ENCODE results near the gene BBS9.
"Not testable (repeated sequence)": the region's sequence is repeated elsewhere in the genome, so short reads cannot be mapped to it uniquely, and the experiment has no call there.

BBS9 gene

GRCh38 chr7:33128990-33129805 lies at the start of gene BBS9:
Gene BBS9, plus strand, starts transcription at chr7:33129564. Its CDS starts 16,689 bp downstream, at chr7:33146253.
- Histone ChIP-seq H3K4me3 (ENCODE audit: low read depth, low read length) (peak within 1 kb of the TSS; percentile 91), H3K27me3 (ENCODE audit: control insufficient read depth, insufficient read depth, low read length) (no peaks in the 10 kb centered on the region), H3K4me1 (ENCODE audit: control insufficient read depth, insufficient read depth, low read length) (no peaks in the 10 kb centered on the region), H3K9me3 (ENCODE audit: control insufficient read depth, insufficient read depth, low read length) (no peaks in the 10 kb centered on the region), H3K36me3 (ENCODE audit: control insufficient read depth, insufficient read depth, low read length) (no peaks in the 10 kb centered on the region), H3K9ac (ENCODE audit: low read depth, low read length) (peak within 1 kb of the TSS; percentile 77)

DNA sequence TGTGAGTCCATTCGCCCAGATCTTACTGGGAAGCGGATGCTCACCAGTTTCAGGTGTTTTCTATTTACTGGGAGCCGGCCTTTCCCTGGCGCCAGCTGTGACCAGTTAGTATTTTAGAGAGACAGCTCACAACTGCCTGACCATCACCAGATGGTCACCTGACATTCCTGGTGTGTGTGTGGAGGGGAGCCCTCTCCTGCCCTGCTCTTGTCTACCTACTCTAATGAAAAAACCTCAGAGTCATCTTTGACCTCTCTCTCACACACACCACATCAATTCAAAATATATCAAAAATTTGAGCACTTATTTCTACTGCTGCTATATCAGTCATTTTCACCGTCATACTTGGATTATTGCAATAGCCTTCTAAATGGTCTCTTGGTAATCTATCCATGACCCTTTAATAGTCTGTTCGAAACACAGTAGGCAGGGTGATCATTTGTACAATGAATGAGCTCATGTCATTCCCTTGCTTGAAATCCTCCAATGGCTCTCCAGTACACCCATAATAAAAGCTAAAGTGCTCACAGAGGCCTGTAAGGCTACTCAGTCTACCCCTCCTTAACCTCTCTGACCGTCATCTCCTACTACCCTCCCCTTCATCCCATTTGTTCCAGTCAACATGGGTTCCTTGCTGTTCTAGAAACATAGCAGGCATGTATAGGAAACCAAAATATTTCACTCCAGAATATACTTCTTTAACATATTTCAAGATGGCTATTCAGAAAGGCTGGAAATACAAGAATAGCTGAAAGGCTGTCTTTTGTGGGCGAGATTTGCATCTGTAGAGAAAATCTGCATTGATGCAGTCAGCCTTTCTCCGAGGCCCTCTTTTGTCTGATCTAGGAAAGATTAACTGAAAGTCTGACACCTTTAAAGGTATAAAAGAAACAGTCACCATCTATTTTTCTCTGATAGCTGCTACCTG lies 49.3 kb upstream of the BBS9 start:
- no peak overlapping the region for H3K4me3 ChIP-seq (ENCODE audit: low read depth, low read length)
- no peaks in the 10 kb centered on the region for H3K36me3 ChIP-seq (ENCODE audit: control insufficient read depth, insufficient read depth, low read length)
- H3K4me1 ChIP-seq (ENCODE audit: control insufficient read depth, insufficient read depth, low read length), result peaks cover 23% of the 10 kb centered on the region

GRCh38 chr7:33087356-33087755 lies 42.0 kb upstream of the BBS9 start:
- Histone ChIP-seq H3K36me3 (ENCODE audit: control insufficient read depth, insufficient read depth, low read length) (no peaks in the 10 kb centered on the region), H3K4me1 (ENCODE audit: control insufficient read depth, insufficient read depth, low read length) (no peaks in the 10 kb centered on the region), H3K9ac (ENCODE audit: low read depth, low read length) (no peak overlapping the region), H3K27me3 (ENCODE audit: control insufficient read depth, insufficient read depth, low read length) (no peaks in the 10 kb centered on the region), H3K9me3 (ENCODE audit: control insufficient read depth, insufficient read depth, low read length) (no peaks in the 10 kb centered on the region), H3K4me3 (ENCODE audit: low read depth, low read length) (no peak overlapping the region)

More for the DNA sequence above, 49.3 kb upstream of the BBS9 start:
- Histone ChIP-seq H3K27me3 (ENCODE audit: control insufficient read depth, insufficient read depth, low read length) (no peaks in the 10 kb centered on the region), H3K9me3 (ENCODE audit: control insufficient read depth, insufficient read depth, low read length) (no peaks in the 10 kb centered on the region), H3K9ac (ENCODE audit: low read depth, low read length) (no peak overlapping the region)

DNA sequence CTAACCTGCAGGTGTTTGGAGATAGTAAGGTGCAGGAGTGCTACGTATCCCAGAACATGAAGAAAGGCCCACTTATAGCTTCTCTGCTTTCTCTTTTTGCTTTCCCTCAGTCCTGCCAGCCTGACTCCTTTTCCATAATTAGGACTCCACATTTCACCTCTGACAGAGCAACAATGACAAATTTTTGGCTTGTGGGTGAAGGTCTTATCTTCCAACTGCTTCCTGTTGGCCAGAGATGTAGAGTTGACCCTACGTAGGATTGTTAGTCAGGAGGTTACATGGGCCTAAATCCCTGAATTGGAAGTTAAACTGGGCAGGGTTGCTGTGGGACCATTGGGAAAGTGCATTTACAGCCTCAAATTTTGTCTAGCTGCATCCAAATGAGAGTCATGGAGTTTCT lies 41.5 kb upstream of the BBS9 start:
- Histone ChIP-seq H3K36me3 (ENCODE audit: control insufficient read depth, insufficient read depth, low read length) (no peaks in the 10 kb centered on the region), H3K9me3 (ENCODE audit: control insufficient read depth, insufficient read depth, low read length) (no peaks in the 10 kb centered on the region), H3K27me3 (ENCODE audit: control insufficient read depth, insufficient read depth, low read length) (no peaks in the 10 kb centered on the region), H3K4me3 (ENCODE audit: low read depth, low read length) (no peak overlapping the region), H3K4me1 (ENCODE audit: control insufficient read depth, insufficient read depth, low read length) (no peaks in the 10 kb centered on the region), H3K9ac (ENCODE audit: low read depth, low read length) (no peak overlapping the region)

- Histone ChIP-seq H3K4me3 (ENCODE audit: low read depth, low read length) (no peak overlapping the region), H3K27me3 (ENCODE audit: control insufficient read depth, insufficient read depth, low read length) (no peaks in the 10 kb centered on the region), H3K36me3 (ENCODE audit: control insufficient read depth, insufficient read depth, low read length) (no peaks in the 10 kb centered on the region), H3K4me1 (ENCODE audit: control insufficient read depth, insufficient read depth, low read length) (no peaks in the 10 kb centered on the region), H3K9ac (ENCODE audit: low read depth, low read length) (no peak overlapping the region), H3K9me3 (ENCODE audit: control insufficient read depth, insufficient read depth, low read length) (no peaks in the 10 kb centered on the region)
Measured at GRCh38 chr7:33089142-33089541, 40.2 kb upstream of the BBS9 start.

- H3K9me3 ChIP-seq (ENCODE audit: control insufficient read depth, insufficient read depth, low read length), result no peaks in the 10 kb centered on the region
- no peaks in the 10 kb centered on the region for H3K36me3 ChIP-seq (ENCODE audit: control insufficient read depth, insufficient read depth, low read length)
- no peaks in the 10 kb centered on the region for H3K27me3 ChIP-seq (ENCODE audit: control insufficient read depth, insufficient read depth, low read length)
- H3K4me1 ChIP-seq (ENCODE audit: control insufficient read depth, insufficient read depth, low read length), result no peaks in the 10 kb centered on the region
- no peak overlapping the region for H3K9ac ChIP-seq (ENCODE audit: low read depth, low read length)
- no peak overlapping the region for H3K4me3 ChIP-seq (ENCODE audit: low read depth, low read length)
Measured at GRCh38 chr7:33091111-33091531, 38.2 kb upstream of the BBS9 start.

DNA sequence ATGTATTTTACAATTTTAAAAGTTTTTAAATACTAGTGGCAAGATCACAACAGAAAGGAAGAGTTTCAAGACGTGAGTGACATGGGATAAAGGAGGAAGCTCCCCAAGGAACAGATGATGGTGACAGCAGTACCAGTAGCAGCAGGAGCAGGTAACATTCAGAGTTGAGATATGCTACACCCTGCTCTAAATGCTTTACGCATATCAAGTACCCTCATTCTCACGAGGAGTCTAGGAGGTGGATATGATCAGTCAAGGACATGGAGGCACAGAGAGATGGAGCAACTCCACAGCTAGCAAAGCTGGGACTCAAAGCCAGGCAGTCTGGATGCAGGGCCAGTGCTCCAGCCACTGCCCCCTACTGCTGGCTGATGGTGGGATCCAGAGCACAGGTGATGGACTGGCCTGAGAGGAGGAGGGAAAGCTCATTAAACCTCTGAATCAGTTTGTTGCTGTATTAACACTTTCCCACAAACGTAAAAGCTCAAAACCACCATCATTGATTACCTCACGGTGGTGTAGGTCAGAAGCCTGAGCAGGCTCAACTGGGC lies 37.6 kb upstream of the BBS9 start:
- Histone ChIP-seq H3K27me3 (ENCODE audit: control insufficient read depth, insufficient read depth, low read length) (no peaks in the 10 kb centered on the region), H3K9ac (ENCODE audit: low read depth, low read length) (no peak overlapping the region), H3K4me3 (ENCODE audit: low read depth, low read length) (no peak overlapping the region), H3K9me3 (ENCODE audit: control insufficient read depth, insufficient read depth, low read length) (no peaks in the 10 kb centered on the region), H3K36me3 (ENCODE audit: control insufficient read depth, insufficient read depth, low read length) (no peaks in the 10 kb centered on the region), H3K4me1 (ENCODE audit: control insufficient read depth, insufficient read depth, low read length) (no peaks in the 10 kb centered on the region)

GRCh38 chr7:33093266-33093665 lies 36.1 kb upstream of the BBS9 start:
- no peak overlapping the region for H3K4me3 ChIP-seq (ENCODE audit: low read depth, low read length)
- H3K27me3 ChIP-seq (ENCODE audit: control insufficient read depth, insufficient read depth, low read length), result no peaks in the 10 kb centered on the region
- no peaks in the 10 kb centered on the region for H3K4me1 ChIP-seq (ENCODE audit: control insufficient read depth, insufficient read depth, low read length)
- H3K9me3 ChIP-seq (ENCODE audit: control insufficient read depth, insufficient read depth, low read length), result no peaks in the 10 kb centered on the region
- no peak overlapping the region for H3K9ac ChIP-seq (ENCODE audit: low read depth, low read length)
- peaks cover 2% of the 10 kb centered on the region for H3K36me3 ChIP-seq (ENCODE audit: control insufficient read depth, insufficient read depth, low read length)

- H3K9me3 ChIP-seq (ENCODE audit: control insufficient read depth, insufficient read depth, low read length); H3K4me1 ChIP-seq (ENCODE audit: control insufficient read depth, insufficient read depth, low read length); H3K9ac ChIP-seq (ENCODE audit: low read depth, low read length); H3K27me3 ChIP-seq (ENCODE audit: control insufficient read depth, insufficient read depth, low read length); H3K4me3 ChIP-seq (ENCODE audit: low read depth, low read length): not testable (repeated sequence)
- peaks cover 10% of the 10 kb centered on the region for H3K36me3 ChIP-seq (ENCODE audit: control insufficient read depth, insufficient read depth, low read length)
Measured at GRCh38 chr7:33094745-33095275, 34.6 kb upstream of the BBS9 start.

GRCh38 chr7:33099154-33099940 lies 30.0 kb upstream of the BBS9 start:
- H3K9me3 ChIP-seq (ENCODE audit: control insufficient read depth, insufficient read depth, low read length), result no peaks in the 10 kb centered on the region
- H3K4me1 ChIP-seq (ENCODE audit: control insufficient read depth, insufficient read depth, low read length), result no peaks in the 10 kb centered on the region
- H3K27me3 ChIP-seq (ENCODE audit: control insufficient read depth, insufficient read depth, low read length), result no peaks in the 10 kb centered on the region
- H3K9ac ChIP-seq (ENCODE audit: low read depth, low read length), result no peak overlapping the region
- no peak overlapping the region for H3K4me3 ChIP-seq (ENCODE audit: low read depth, low read length)
- H3K36me3 ChIP-seq (ENCODE audit: control insufficient read depth, insufficient read depth, low read length), result peaks cover 17% of the 10 kb centered on the region

GRCh38 chr7:33100770-33101169 lies 28.6 kb upstream of the BBS9 start:
- H3K9me3 ChIP-seq (ENCODE audit: control insufficient read depth, insufficient read depth, low read length), result no peaks in the 10 kb centered on the region
- H3K4me1 ChIP-seq (ENCODE audit: control insufficient read depth, insufficient read depth, low read length), result no peaks in the 10 kb centered on the region
- H3K27me3 ChIP-seq (ENCODE audit: control insufficient read depth, insufficient read depth, low read length), result no peaks in the 10 kb centered on the region
- H3K4me3 ChIP-seq (ENCODE audit: low read depth, low read length), result no peak overlapping the region
- no peak overlapping the region for H3K9ac ChIP-seq (ENCODE audit: low read depth, low read length)
- H3K36me3 ChIP-seq (ENCODE audit: control insufficient read depth, insufficient read depth, low read length), result peaks cover 17% of the 10 kb centered on the region

Measured in iPS-15b (cell line).